Measurements from ENCODE around the gene NANOG. TPM values are rescaled to one million over a fixed set of nuclear protein-coding genes. Genes with fewer than 3 reads are reported as not detected.
"Not testable (repeated sequence)": the region's sequence is repeated elsewhere in the genome, so short reads cannot be mapped to it uniquely, and the experiment has no call there.

The NANOG gene
- polyA plus RNA-seq, 1 donor = 0.10 TPM

GRCh38 chr12:7835766-7836165, 46.6 kb downstream of the NANOG start:
- Histone ChIP-seq H3K4me3 (ENCODE audit: low read length) (no peak overlapping the region), H3K9me3 (ENCODE audit: control insufficient read depth, low read depth, low read length) (no peaks in the 10 kb centered on the region), H3K36me3 (ENCODE audit: control insufficient read depth, insufficient read depth, low read length) (no peaks in the 10 kb centered on the region), H3K4me1 (ENCODE audit: control insufficient read depth, insufficient read depth, low read length) (no peaks in the 10 kb centered on the region), H3K27ac (ENCODE audit: low read length) (no peak overlapping the region), H3K27me3 (ENCODE audit: control insufficient read depth, insufficient read depth, low read length) (no peaks in the 10 kb centered on the region)
- no peak for DNase-seq
- WGBS (ENCODE audit: insufficient coverage, low lambda C conversion rate) = 47% methylated on average over 3 of the region's 5 CpGs

GRCh38 chr12:7837366-7837765, 48.2 kb downstream of the NANOG start:
- DNase-seq = no peak
- H3K27me3 ChIP-seq (ENCODE audit: control insufficient read depth, insufficient read depth, low read length) = no peaks in the 10 kb centered on the region
- no peak overlapping the region for H3K4me3 ChIP-seq (ENCODE audit: low read length)
- no peaks in the 10 kb centered on the region for H3K9me3 ChIP-seq (ENCODE audit: control insufficient read depth, low read depth, low read length)
- no peaks in the 10 kb centered on the region for H3K4me1 ChIP-seq (ENCODE audit: control insufficient read depth, insufficient read depth, low read length)
- WGBS (ENCODE audit: insufficient coverage, low lambda C conversion rate) = 100% methylated on average over 1 of the region's 6 CpGs
- H3K27ac ChIP-seq (ENCODE audit: low read length) = no peak overlapping the region
- H3K36me3 ChIP-seq (ENCODE audit: control insufficient read depth, insufficient read depth, low read length) = no peaks in the 10 kb centered on the region

- H3K4me3 ChIP-seq (ENCODE audit: low read length); H3K4me1 ChIP-seq (ENCODE audit: control insufficient read depth, insufficient read depth, low read length); H3K27me3 ChIP-seq (ENCODE audit: control insufficient read depth, insufficient read depth, low read length); DNase-seq; H3K36me3 ChIP-seq (ENCODE audit: control insufficient read depth, insufficient read depth, low read length); H3K9me3 ChIP-seq (ENCODE audit: control insufficient read depth, low read depth, low read length); H3K27ac ChIP-seq (ENCODE audit: low read length): not testable (repeated sequence)
- WGBS (ENCODE audit: insufficient coverage, low lambda C conversion rate) = no CpG with 5 or more reads among the region's 10 CpGs
Measured at GRCh38 chr12:7839226-7839625, 50.0 kb downstream of the NANOG start.

GRCh38 chr12:7839848-7840247, 50.6 kb downstream of the NANOG start:
- H3K4me1 ChIP-seq (ENCODE audit: control insufficient read depth, insufficient read depth, low read length); DNase-seq; H3K36me3 ChIP-seq (ENCODE audit: control insufficient read depth, insufficient read depth, low read length); H3K4me3 ChIP-seq (ENCODE audit: low read length); H3K27me3 ChIP-seq (ENCODE audit: control insufficient read depth, insufficient read depth, low read length); H3K27ac ChIP-seq (ENCODE audit: low read length); H3K9me3 ChIP-seq (ENCODE audit: control insufficient read depth, low read depth, low read length): not testable (repeated sequence)
- no CpG with 5 or more reads among the region's 7 CpGs for WGBS (ENCODE audit: insufficient coverage, low lambda C conversion rate)

GRCh38 chr12:7842444-7842843, 53.2 kb downstream of the NANOG start:
- not testable (repeated sequence) for H3K4me1 ChIP-seq (ENCODE audit: control insufficient read depth, insufficient read depth, low read length); H3K27ac ChIP-seq (ENCODE audit: low read length); H3K27me3 ChIP-seq (ENCODE audit: control insufficient read depth, insufficient read depth, low read length); DNase-seq; H3K4me3 ChIP-seq (ENCODE audit: low read length); H3K36me3 ChIP-seq (ENCODE audit: control insufficient read depth, insufficient read depth, low read length); H3K9me3 ChIP-seq (ENCODE audit: control insufficient read depth, low read depth, low read length)
- no CpG with 5 or more reads among the region's 9 CpGs for WGBS (ENCODE audit: insufficient coverage, low lambda C conversion rate)

- H3K4me1 ChIP-seq (ENCODE audit: control insufficient read depth, insufficient read depth, low read length); H3K4me3 ChIP-seq (ENCODE audit: low read length); H3K27me3 ChIP-seq (ENCODE audit: control insufficient read depth, insufficient read depth, low read length); H3K27ac ChIP-seq (ENCODE audit: low read length); H3K9me3 ChIP-seq (ENCODE audit: control insufficient read depth, low read depth, low read length); DNase-seq; H3K36me3 ChIP-seq (ENCODE audit: control insufficient read depth, insufficient read depth, low read length): not testable (repeated sequence)
- no CpG with 5 or more reads among the region's 8 CpGs for WGBS (ENCODE audit: insufficient coverage, low lambda C conversion rate)
Measured at GRCh38 chr12:7843149-7843548, 53.9 kb downstream of the NANOG start.

GRCh38 chr12:7843583-7843982, 54.4 kb downstream of the NANOG start:
- not testable (repeated sequence) for H3K27ac ChIP-seq (ENCODE audit: low read length); H3K9me3 ChIP-seq (ENCODE audit: control insufficient read depth, low read depth, low read length)
- no CpG with 5 or more reads among the region's 9 CpGs for WGBS (ENCODE audit: insufficient coverage, low lambda C conversion rate)

GRCh38 chr12:7844116-7844515, 54.9 kb downstream of the NANOG start:
- H3K27ac ChIP-seq (ENCODE audit: low read length) = no peak overlapping the region
- DNase-seq = no peak
- H3K4me3 ChIP-seq (ENCODE audit: low read length) = no peak overlapping the region
- no peaks in the 10 kb centered on the region for H3K27me3 ChIP-seq (ENCODE audit: control insufficient read depth, insufficient read depth, low read length)
- H3K4me1 ChIP-seq (ENCODE audit: control insufficient read depth, insufficient read depth, low read length) = no peaks in the 10 kb centered on the region
- no peaks in the 10 kb centered on the region for H3K9me3 ChIP-seq (ENCODE audit: control insufficient read depth, low read depth, low read length)
- H3K36me3 ChIP-seq (ENCODE audit: control insufficient read depth, insufficient read depth, low read length) = no peaks in the 10 kb centered on the region
- WGBS (ENCODE audit: insufficient coverage, low lambda C conversion rate) = 60% methylated on average over 2 of the region's 5 CpGs

More at GRCh38 chr12:7843583-7843982, 54.4 kb downstream of the NANOG start:
- H3K36me3 ChIP-seq (ENCODE audit: control insufficient read depth, insufficient read depth, low read length); H3K27me3 ChIP-seq (ENCODE audit: control insufficient read depth, insufficient read depth, low read length); DNase-seq; H3K4me3 ChIP-seq (ENCODE audit: low read length); H3K4me1 ChIP-seq (ENCODE audit: control insufficient read depth, insufficient read depth, low read length): not testable (repeated sequence)

GRCh38 chr12:7847226-7848097, 58.3 kb downstream of the NANOG start:
- H3K27me3 ChIP-seq (ENCODE audit: control insufficient read depth, insufficient read depth, low read length); DNase-seq; H3K27ac ChIP-seq (ENCODE audit: low read length); H3K4me1 ChIP-seq (ENCODE audit: control insufficient read depth, insufficient read depth, low read length); H3K4me3 ChIP-seq (ENCODE audit: low read length); H3K36me3 ChIP-seq (ENCODE audit: control insufficient read depth, insufficient read depth, low read length); H3K9me3 ChIP-seq (ENCODE audit: control insufficient read depth, low read depth, low read length): not testable (repeated sequence)
- WGBS (ENCODE audit: insufficient coverage, low lambda C conversion rate) = 79% methylated on average over 2 of the region's 4 CpGs

- H3K36me3 ChIP-seq (ENCODE audit: control insufficient read depth, insufficient read depth, low read length); H3K27me3 ChIP-seq (ENCODE audit: control insufficient read depth, insufficient read depth, low read length); H3K27ac ChIP-seq (ENCODE audit: low read length); H3K4me1 ChIP-seq (ENCODE audit: control insufficient read depth, insufficient read depth, low read length); H3K9me3 ChIP-seq (ENCODE audit: control insufficient read depth, low read depth, low read length); H3K4me3 ChIP-seq (ENCODE audit: low read length); DNase-seq: not testable (repeated sequence)
- WGBS (ENCODE audit: insufficient coverage, low lambda C conversion rate) = no CpG with 5 or more reads among the region's 2 CpGs
Measured at GRCh38 chr12:7848098-7848422, 58.9 kb downstream of the NANOG start.
